OCI-LY7 (cell line): Measurements from ENCODE around the gene ALOX5. TPM values are rescaled to one million over a fixed set of nuclear protein-coding genes. Genes with fewer than 3 reads are reported as not detected.

ENCODE experiments used
- BruUV-seq: library from RNA; stranded (reverse); fragments of 400-500 nt; replicated peaks from 2 replicates; lab custom pipeline; 2021; lab: Mats Ljungman, UMichigan
- CTCF ChIA-PET: fragments of 300-600 bp; sonication (Branson Sonifier 250); formaldehyde crosslinking; loops from one replicate; lab custom pipeline; 2022; ENCODE audit warnings: antibody characterized with exemption; ENCODE audit not compliant: unreplicated experiment; lab: Charles Lee
- POLR2A ChIA-PET: fragments of 300-600 bp; sonication (Branson Sonifier 250); formaldehyde crosslinking; loops from one replicate; lab custom pipeline; 2022; ENCODE audit warnings: antibody characterized with exemption; lab: Charles Lee
- DNase-seq: peaks from one replicate; pipeline ENCODE4 v3.0.0-alpha.2; 2015; ENCODE audit warnings: low spot score
- H2AFZ ChIP-seq: fragments of 200-600 bp; sonication (generic), shearing (Covaris generic); 2 replicates; pipeline ENCODE4 v1.6.1; 2014; ENCODE audit warnings: mild to moderate bottlenecking, antibody characterized with exemption, low read length, moderate library complexity
- H3K27ac ChIP-seq: fragments of 200-600 bp; sonication (generic); 2 replicates; pipeline ENCODE4 v1.5.1; 2014; ENCODE audit warnings: mixed run types, low read depth, mild to moderate bottlenecking, moderate library complexity, low read length, inconsistent platforms; ENCODE audit not compliant: poor library complexity, severe bottlenecking
- H3K36me3 ChIP-seq: fragments of 200-600 bp; sonication (generic); 2 replicates; pipeline ENCODE4 v1.6.1; 2014; ENCODE audit warnings: mild to moderate bottlenecking, antibody characterized with exemption, low read length, moderate library complexity, mixed read lengths; ENCODE audit not compliant: insufficient read depth
- H3K4me1 ChIP-seq: fragments of 200-600 bp; sonication (generic); 2 replicates; pipeline ENCODE4 v1.5.1; 2014; ENCODE audit warnings: mild to moderate bottlenecking, low read length; ENCODE audit not compliant: insufficient read depth, poor library complexity, severe bottlenecking
- H3K4me2 ChIP-seq: fragments of 200-600 bp; sonication (generic); 2 replicates; pipeline ENCODE4 v1.6.1; 2014; ENCODE audit warnings: mild to moderate bottlenecking, low read length
- H3K4me3 ChIP-seq: fragments of 200-600 bp; sonication (generic); 2 replicates; pipeline ENCODE4 v1.5.1; 2014; ENCODE audit warnings: mild to moderate bottlenecking, low read depth, low read length; ENCODE audit not compliant: poor library complexity, severe bottlenecking
- H3K79me2 ChIP-seq: fragments of 200-600 bp; sonication (generic); 2 replicates; pipeline ENCODE4 v1.6.1; 2016; ENCODE audit warnings: low read depth, mild to moderate bottlenecking, low read length, moderate library complexity, mixed read lengths; ENCODE audit not compliant: insufficient read depth
- H3K9me2 ChIP-seq: fragments of 200-600 bp; sonication (generic); 2 replicates; pipeline ENCODE4 v1.6.1; 2016; ENCODE audit warnings: mild to moderate bottlenecking, low read length, mixed read lengths; ENCODE audit not compliant: insufficient read depth
- H3K9me3 ChIP-seq: fragments of 200-600 bp; sonication (generic); 2 replicates; pipeline ENCODE4 v1.6.1; 2014; ENCODE audit warnings: mild to moderate bottlenecking, mixed run types, low read length, mixed read lengths
- H4K20me1 ChIP-seq: fragments of 200-600 bp; sonication (generic); 2 replicates; pipeline ENCODE4 v1.6.1; 2014; ENCODE audit warnings: mild to moderate bottlenecking, antibody characterized with exemption, low read length, moderate library complexity, mixed read lengths; ENCODE audit not compliant: insufficient read depth
- CTCF ChIP-seq: fragments of 200-600 bp; sonication (generic); conservative IDR thresholded peaks from 2 replicates; pipeline ENCODE4 v1.5.1; 2014; ENCODE audit warnings: mild to moderate bottlenecking, antibody characterized with exemption, low read length, moderate library complexity, mixed read lengths
- EZH2phosphoT487 ChIP-seq: fragments of 200-600 bp; sonication (generic); IDR thresholded peaks from 2 replicates; pipeline ENCODE4 v1.6.1; 2018; ENCODE audit warnings: low read depth, borderline replicate concordance, mild to moderate bottlenecking, mixed run types, antibody characterized with exemption, low read length, moderate library complexity, mixed read lengths
- intact Hi-C: fragments of 100-400 bp; cut with micrococcal nuclease; formaldehyde crosslinking; loops from one replicate; pipeline ENCODE4 v1.10.0; 2022; ENCODE audit not compliant: unreplicated experiment
- total RNA-seq, 2 experiments: library from RNA; depleted of rRNA in 1 of 2; stranded (reverse); fragments of >200 nt in 1 of 2; shearing (Covaris generic) in 1 of 2; gene quantifications; 2 replicates each; pipeline ENCODE4 v1.2.3, GENCODE V29; 2014 to 2022

Gene ALOX5
- total RNA-seq, 2 experiments from 2014 or later, result 139 to 164 TPM

- H3K4me3 ChIP-seq, result peak overlapping the region; percentile 69
- H2AFZ ChIP-seq, result peak overlapping the region; percentile 58; the same call in 1 of the 2 replicates
- CTCF ChIA-PET, result interaction anchor here (1.1 kb wide), 1 partner anchor 117 kb away, joined by 3 read pairs; no protein-coding TSS in a partner anchor
- H3K4me2 ChIP-seq, result peak overlapping the region; percentile 97
- DNase-seq, result peak; percentile 68
- peaks cover 72% of the 10 kb centered on the region for H3K4me1 ChIP-seq
- H3K9me3 ChIP-seq, result no peaks in the 10 kb centered on the region
- H3K79me2 ChIP-seq, result peaks cover 12% of the 10 kb centered on the region; the same call in 1 of the 2 replicates
- peaks cover 10% of the 10 kb centered on the region; the same call in 1 of the 2 replicates for H3K36me3 ChIP-seq
- intact Hi-C loops, result loop anchor here (1.0 to 10.0 kb wide), 7 partner anchors 131 to 567 kb away; partner anchors contain the start of genes NCOA4, WASHC2C and ZNF22
- H3K27ac ChIP-seq, result peak overlapping the region; percentile 95
- BruUV-seq, result no TSS peak
- TF ChIP-seq CTCF, result no peak; the same call in 1 of the 2 replicates
- no peak for TF ChIP-seq EZH2phosphoT487
- H3K9me2 ChIP-seq, result no peaks in the 10 kb centered on the region
- H4K20me1 ChIP-seq, result no peaks in the 10 kb centered on the region
- POLR2A ChIA-PET, result interaction anchor here (0.6 to 1.8 kb wide), 4 partner anchors 91 to 461 kb away, joined by 4 to 20 read pairs (median 6); no protein-coding TSS in a partner anchor
These were observed 89.5 kb downstream of the ALOX5 start for GRCh38 chr10:45463244-45464116.

- intact Hi-C loops, result loop anchor here (1.0 to 10.0 kb wide), 9 partner anchors 117 to 566 kb away; partner anchors contain the start of genes NCOA4, WASHC2C, ZFAND4 and ZNF22
- H3K27ac ChIP-seq, result peak overlapping the region; percentile 95
- BruUV-seq, result no TSS peak
- H3K36me3 ChIP-seq, result peaks cover 9% of the 10 kb centered on the region; the same call in 1 of the 2 replicates
- no peaks in the 10 kb centered on the region for H3K9me3 ChIP-seq
- H2AFZ ChIP-seq, result no peak overlapping the region; the same call in 1 of the 2 replicates
- H3K4me1 ChIP-seq, result peaks cover 67% of the 10 kb centered on the region
- H3K4me2 ChIP-seq, result peak overlapping the region; percentile 97
- peaks cover 12% of the 10 kb centered on the region; the same call in 1 of the 2 replicates for H3K79me2 ChIP-seq
- CTCF ChIA-PET, result interaction anchor here (1.3 to 1.7 kb wide), 2 partner anchors 207 to 209 kb away, joined by 4 to 9 read pairs; partner anchors contain the start of gene ZFAND4
- peak; percentile 82 for DNase-seq
- H4K20me1 ChIP-seq, result no peaks in the 10 kb centered on the region
- H3K9me2 ChIP-seq, result no peaks in the 10 kb centered on the region
- POLR2A ChIA-PET, result interaction anchor here (0.6 to 1.8 kb wide), 5 partner anchors 93 to 209 kb away, joined by 3 to 20 read pairs (median 6); no protein-coding TSS in a partner anchor
- peak overlapping the region; percentile 69 for H3K4me3 ChIP-seq
- no peak for TF ChIP-seq EZH2phosphoT487
- TF ChIP-seq CTCF, result peak; percentile 98
These were observed 91.0 kb downstream of the ALOX5 start for GRCh38 chr10:45464958-45465567.
